Cardiac septum (tissue), 1 donor: ENCODE data around the gene STPG3. TPM values are rescaled to one million over a fixed set of nuclear protein-coding genes. Genes with fewer than 3 reads are reported as not detected.

Experiments
- DNase-seq: peaks from one replicate; pipeline ENCODE4 v3.0.0-alpha.2; 2020; ENCODE audit warnings: low spot score
- intact Hi-C: fragments of 100-400 bp; cut with DNase I; formaldehyde crosslinking; loops from one replicate; pipeline ENCODE4 v1.14.0; 2022
- total RNA-seq: library from RNA; stranded (reverse); fragmentation: NEBNext Ultra II Directional; extraction: Animal tissue kit (Norgen Biotek cat#: 25700); gene quantifications from one replicate; pipeline ENCODE4 v1.2.1, GENCODE V29; 2021
- donor health status: DM: no; HTN: no; CAD: no.

STPG3 gene
- total RNA-seq, 1 donor from 2014 or later, result not detected

DNA sequence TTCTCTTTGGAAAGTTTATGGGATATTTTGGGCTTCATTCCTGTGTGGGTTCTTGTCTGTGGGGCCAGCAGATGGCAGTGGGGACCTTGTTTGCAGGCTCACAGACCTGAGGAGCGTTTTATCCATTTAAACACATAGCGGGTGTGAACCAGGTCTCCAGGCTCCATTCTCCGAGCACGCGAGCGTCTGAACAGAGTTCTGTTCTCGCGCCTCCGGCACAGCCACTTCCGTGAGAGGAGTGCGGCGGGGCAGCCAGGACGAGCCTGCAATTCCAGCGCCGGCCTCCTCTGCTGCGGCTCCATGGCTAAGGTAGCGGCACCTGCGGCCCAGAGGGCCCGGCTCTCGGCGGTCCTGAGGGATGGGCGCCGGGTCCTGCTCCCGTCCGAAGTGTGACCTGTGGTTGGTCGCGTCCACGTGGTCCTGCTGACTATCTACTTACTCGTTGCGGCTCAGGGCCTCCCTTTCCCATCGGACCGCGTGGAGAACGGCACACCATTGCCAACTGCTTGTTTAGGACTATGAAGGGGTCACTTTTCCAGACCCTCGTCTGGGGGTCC, 43.7 kb downstream of the STPG3 start:
- intact Hi-C loops, result loop anchor here (2.0 kb wide), 1 partner anchor 112 kb away; no protein-coding TSS in a partner anchor
- no peak for DNase-seq

DNA sequence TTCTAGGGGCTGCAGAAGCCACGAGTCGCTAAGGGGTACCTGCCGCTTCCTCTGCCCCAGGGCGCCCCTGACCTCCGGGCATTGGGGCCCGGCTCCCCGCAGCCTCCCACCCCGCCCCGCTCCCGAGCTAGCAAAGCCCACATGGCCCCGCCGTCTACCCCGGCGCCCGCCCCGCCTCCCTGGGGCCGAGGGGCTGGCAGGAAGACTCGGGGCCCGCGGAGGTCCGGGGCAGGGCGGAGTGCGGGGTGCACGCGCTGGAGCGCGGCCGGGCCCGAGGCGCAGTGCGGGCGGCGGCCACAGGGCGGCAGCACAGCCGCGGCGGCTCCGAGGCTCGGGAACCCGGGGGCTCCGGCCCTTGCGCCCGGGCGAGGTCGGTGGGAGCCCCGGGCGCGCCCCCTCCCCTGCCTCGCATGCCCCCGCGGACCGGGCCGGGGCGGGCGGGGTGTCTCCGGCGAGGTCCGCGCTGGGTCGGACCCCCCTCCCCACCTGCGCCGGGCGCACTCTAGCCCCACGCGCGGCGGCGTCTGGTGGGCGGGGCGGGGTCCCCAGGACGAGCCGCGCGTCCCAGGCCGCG, 44.2 kb downstream of the STPG3 start:
- no peak for DNase-seq
- intact Hi-C loops, result loop anchor here (2.0 kb wide), 1 partner anchor 111 kb away; no protein-coding TSS in a partner anchor

DNA sequence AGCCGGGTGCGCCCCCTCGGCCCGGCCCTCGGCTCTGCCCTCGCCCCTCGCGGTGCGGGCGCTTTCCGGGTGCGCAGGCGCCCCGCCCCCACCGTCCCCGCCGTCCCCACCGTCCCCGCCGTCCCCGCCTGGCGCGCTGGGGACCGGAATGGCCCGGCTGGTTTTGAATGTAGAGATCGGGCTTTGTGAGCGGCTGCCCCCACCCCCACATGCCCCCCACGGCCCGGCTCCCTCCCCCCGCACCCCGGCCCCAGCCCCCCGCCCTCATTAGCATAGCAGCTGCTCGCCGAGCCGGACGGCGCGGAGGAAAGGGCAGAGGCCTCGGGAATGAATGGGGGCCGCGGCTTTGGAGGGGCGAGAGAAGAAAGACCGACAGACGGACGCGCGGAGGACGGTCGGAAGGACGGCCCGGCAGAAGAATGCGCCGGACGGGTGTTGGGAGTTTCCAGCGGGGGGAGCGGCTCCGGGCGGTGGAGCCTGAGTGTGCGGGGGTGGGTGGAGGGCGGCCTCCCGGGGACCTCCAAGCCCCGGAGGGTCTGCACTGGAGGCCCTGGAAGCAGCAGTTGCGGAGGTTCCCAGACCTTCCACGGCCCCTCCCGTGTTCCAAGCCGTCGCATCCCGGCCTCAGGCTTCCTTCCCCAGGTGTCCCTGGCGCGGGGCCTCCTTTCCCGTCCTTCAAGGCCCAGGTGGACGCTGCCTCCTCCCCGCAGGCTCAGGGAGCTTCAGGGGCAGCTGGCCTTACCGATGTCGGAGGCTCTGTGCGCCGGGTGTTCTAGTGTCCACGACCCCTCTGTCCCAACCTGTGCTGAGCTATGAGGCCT, 45.0 kb downstream of the STPG3 start:
- DNase-seq, result no peak
- intact Hi-C loops, result loop anchor here (2.0 kb wide), 1 partner anchor 111 kb away; no protein-coding TSS in a partner anchor

DNA sequence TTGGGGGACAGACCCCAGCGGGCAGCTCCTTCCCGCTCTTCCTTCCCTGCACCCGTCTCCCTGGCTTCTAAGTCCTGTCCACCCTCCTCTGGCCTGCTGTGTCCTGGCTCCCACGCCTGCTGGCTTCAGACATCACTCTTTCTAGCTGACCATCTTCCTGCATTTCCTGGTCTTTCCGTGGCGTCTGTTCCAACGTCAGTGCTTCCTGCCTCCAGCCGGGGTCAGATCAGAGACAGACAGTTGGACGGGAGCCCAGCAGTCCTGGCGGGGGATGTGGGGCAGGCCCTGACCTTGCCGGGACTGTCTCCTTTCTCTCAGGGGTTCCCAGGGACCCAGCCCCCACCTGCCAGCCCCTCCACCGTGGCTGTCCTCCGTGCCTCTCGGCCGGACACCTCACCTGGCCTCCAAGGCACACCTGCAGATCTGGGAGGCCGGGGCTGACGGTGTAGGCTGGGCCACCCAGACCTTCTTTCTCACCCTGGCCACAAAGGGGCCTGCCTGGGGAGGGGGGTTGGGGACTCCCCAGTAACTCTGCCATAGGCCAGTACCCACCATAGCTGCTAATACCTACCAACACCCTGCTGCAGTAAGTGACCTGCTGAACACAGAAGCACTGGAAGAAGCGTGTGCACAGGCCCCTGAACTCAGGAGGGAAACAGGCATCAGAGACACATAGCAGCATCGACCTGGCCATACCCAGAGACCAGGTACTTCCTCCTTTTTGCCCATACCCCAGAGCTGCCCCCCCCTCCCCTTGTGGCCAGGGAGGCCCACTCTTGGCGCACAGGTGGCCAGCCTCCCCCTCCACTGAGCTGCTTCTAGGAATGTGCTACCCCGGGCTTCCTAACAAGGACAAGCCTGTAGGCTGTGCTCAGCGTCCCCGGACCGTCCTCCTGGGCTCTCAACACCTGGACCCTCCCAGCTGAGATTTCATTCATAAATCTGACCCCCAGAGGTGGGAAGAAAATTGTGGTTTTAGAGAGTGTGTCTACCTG, 45.9 kb downstream of the STPG3 start:
- intact Hi-C loops, result no loop called here
- peak; percentile 88 for DNase-seq

DNA sequence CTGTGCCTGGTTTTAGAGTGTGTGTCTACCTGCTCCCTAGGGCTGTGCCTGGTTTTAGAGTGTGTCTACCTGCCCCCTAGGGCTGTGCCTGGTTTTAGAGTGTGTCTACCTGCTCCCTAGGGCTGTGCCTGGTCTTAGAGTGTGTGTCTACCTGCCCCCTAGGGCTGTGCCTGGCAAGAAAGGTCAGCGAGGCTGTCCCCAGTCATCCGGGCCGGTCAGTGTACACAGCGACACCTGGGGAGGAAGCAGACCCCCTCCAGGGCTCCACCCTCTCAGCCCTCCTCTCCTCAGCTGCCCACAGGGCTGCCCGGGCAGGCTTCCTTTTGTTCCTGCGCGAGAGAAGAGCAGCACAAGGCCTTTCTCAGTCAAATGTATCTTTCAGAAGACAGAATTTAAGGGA, 46.9 kb downstream of the STPG3 start:
- intact Hi-C loops, result no loop called here
- no peak for DNase-seq

DNA sequence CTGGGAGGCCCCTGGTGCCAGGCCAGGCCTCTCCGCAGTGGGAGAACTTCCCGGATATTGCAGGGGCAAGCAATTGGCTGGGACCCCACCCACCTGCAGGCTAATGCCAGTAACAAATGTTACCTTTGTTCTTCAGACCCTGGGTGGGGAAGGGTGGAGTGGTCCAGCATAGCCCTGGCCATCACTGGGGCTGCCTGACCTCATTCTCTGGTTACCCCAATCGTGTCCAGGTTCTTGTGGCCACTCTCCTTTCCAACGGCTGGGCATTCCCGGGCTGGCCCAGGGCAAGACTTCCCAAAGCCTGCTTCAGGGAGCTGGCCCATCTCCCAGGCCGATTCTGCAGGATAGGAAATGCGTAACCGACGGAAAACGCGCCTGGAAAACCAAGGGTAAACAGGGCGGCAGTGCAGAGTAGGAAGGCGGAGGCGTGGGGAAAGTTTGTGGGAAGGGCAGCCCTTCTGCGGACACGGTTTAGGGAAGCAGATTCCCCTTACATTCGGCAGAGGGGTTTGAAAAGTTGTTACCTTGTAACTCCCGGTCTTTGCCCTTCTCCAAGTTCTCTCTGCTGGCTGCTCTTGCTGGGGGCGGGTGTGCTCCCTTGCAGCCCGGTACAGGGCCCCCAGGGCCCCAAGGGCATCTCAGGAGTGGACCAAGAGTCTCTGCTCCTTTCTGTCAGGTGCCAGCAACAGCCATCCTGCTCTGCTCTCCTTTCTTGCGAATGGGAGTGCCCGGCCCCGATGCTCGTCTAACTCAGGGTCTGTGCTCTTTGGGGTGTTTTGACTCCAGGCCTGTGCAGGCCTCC, 47.5 kb downstream of the STPG3 start:
- DNase-seq, result no peak
- intact Hi-C loops, result no loop called here

DNA sequence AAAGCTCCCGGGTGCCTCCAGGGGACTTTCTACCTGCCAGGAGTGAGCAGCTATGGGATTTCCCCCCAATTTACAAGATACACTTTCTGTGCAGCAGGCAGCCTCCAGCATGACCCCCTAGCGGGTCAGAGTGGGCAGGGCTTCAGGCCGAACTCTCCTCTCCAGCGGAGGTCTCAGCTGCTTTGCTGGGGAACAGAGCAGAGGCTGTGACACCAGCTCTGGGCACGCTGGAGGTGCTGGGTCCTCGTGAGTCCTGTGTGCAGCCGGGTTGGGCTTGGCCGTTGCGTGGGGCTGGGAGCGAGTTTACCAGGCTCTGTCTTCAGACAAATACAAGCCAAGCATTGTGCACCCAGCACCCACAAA, 48.1 kb downstream of the STPG3 start:
- intact Hi-C loops, result no loop called here
- no peak for DNase-seq

DNA sequence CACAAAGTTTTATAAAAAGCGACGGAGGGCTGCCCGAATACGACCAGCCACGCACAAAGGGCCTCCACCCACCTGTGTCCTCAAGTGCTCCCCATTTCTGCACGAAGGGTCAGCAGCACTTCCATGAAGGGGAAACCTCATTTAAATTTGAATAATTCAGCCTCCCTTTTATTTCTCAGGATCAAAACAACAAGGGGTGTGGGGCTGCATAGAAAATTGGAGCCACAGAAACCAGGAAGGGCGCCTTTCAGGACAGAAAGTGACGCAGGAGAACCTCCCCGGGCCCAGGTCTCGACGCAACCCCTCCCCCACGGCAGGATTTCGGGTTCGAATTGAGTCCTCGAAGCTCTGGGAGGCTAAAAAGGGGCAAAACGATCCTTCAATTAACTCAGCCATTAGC, 48.9 kb downstream of the STPG3 start:
- intact Hi-C loops, result no loop called here

DNA sequence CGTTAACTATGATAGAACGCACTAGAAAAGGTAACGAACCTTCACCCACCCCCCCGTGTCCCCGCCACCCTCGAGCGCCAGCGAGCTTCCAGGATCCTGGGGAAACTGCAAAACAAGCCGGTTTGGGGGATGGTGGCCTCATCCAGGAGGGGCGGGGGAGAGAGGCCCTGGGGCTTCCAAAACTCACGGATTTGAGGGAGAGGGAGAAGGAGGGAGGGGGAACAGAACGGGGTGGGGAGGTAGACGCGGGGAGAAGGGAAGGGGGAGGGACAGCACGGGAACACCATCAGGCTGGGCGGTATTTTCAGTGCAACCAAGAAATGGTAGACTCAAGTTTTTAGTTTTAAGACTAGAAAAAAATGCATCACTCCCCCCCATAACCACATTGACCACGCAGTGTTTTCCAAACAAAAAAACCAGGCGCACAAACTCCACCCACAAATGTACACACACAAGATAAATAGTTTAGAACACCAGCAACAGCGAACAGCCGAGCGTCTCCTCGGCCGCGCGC, 49.5 kb downstream of the STPG3 start:
- intact Hi-C loops, result no loop called here
- DNase-seq, result no peak

More for the DNA sequence above, 48.9 kb downstream of the STPG3 start:
- DNase-seq, result no peak

DNA sequence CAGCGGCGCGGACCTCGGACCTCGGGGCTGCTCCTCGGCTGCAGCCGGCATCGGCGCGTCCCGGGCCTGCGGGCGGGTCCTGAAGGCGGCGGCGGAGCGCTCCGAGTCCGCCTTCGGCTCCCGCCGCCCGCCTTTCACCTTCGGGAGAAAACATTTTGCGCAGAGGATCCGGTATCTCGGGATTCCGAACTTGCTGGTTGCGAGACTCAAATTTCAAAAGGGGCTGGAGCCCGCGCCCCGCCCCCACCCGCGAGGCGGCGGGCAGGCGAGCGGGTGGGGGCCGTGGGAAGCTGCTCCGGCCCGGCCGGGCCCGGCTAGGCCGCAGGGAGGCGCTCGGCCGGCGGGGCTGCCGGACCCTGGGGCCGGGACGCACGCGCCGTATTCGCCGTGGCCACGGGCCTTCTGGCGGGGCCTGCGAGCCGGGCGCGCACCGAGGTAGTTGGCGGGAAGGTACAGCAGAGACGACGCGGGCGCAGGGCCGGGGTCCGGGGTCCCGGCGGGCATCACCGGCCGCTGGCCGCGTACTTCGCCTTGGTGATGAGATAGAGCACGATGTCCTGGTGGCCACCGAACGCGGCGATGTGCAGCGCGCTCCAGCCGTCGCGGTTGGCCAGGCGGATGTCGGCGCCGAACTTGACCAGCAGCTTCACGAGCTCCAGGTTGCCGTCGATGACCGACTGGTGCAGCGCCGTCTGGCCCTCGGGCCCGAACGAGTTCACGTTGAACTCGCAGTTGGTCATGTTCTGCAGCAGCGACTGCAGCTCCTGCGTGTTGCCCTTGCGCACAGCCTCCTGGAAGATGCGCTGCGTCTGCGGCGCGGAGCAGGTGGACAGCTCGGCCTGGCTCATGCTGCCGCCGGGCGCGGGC, 50.2 kb downstream of the STPG3 start:
- intact Hi-C loops, result no loop called here
- no peak for DNase-seq

DNA sequence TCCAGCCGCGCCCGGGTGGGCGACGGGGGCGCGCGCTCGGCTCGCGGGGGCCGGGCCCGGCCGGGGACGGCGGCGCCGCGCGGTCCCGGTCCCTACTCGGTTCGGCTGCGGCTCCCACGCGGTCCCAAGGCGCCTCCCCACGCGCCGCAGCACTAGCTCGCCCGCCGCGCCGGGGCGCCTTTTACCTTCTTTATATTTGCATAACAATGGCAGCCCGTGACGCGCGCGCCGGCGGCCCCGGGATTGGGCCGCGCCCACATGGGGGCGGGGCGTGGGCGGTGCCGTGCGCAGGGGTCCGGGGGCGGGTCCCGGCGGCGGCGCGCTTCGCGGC, 51.0 kb downstream of the STPG3 start, which contains the start of gene NRARP:
NRARP (minus strand) TSS at position 154 of the 331 bp plus-strand sequence. CDS start 343 bp downstream, outside the sequence.
- DNase-seq, result peak; percentile 93
- intact Hi-C loops, result no loop called here

DNA sequence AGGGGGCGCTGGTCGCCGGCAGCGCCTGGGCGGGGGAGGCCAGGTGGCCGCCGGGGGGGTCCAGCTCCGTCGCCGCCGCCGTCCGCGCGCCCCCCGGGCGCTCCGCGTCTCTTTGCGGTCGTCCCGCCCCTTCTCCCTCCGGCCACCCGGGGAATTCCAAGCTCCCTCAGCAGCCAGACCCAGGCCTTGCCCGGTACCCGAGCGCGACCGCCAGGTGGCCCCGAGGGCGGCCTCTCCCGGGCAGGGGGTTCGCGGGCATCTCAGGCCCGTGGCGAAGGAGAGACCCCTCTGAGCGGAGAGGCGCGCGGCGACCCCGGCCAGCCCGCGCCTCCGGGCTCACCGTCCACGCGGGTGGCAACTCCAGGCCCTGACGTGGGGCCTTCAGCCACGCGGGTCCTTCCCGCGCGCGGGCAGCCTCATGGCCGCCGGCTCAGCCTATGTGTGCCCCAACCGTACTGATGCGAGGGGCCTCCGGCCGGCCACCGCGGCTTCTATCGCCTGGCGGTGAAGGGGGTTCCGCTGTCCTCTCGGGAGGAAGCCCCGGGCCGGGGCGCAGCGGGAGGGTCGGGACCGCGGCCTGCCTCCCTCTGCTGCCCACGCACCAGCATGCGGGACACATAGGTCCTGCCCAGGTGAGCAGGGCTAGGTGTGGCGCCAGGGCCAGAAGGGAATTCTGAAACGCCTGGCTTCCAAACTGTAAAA, 51.5 kb downstream of the STPG3 start:
- no peak for DNase-seq
- intact Hi-C loops, result no loop called here

Other genes with a start within 250 kb of the STPG3 start
- gene ABCA2, start 223.0 kb upstream of the STPG3 start, total RNA-seq, result 41.5 TPM
- gene FUT7, start 219.2 kb upstream of the STPG3 start, total RNA-seq, result 0.22 TPM
- gene NPDC1, start 205.1 kb upstream of the STPG3 start, total RNA-seq, result 96.4 TPM
- 0.92 TPM for gene ENTPD2, start 197.2 kb upstream of the STPG3 start, total RNA-seq
- gene SAPCD2, start 180.7 kb upstream of the STPG3 start, total RNA-seq, result 0.11 TPM
- 6.5 TPM for gene UAP1L1, start 173.8 kb upstream of the STPG3 start, total RNA-seq
- 27.2 TPM for gene MAN1B1, start 164.3 kb upstream of the STPG3 start, total RNA-seq
- gene DPP7, start 136.6 kb upstream of the STPG3 start, total RNA-seq, result 150 TPM
- gene GRIN1, start 112.1 kb upstream of the STPG3 start, total RNA-seq, result not detected
- gene LRRC26, start 81.2 kb upstream of the STPG3 start, total RNA-seq, result not detected
- not detected for gene TMEM210, start 79.2 kb upstream of the STPG3 start, total RNA-seq
- 32.5 TPM for gene ANAPC2, start 62.7 kb upstream of the STPG3 start, total RNA-seq
- gene SSNA1, start 62.6 kb upstream of the STPG3 start, total RNA-seq, result 59.5 TPM
- 13.5 TPM for gene TPRN, start 50.5 kb upstream of the STPG3 start, total RNA-seq
- gene TMEM203, start 45.6 kb upstream of the STPG3 start, total RNA-seq, result 40.6 TPM
- gene NDOR1, start 45.6 kb upstream of the STPG3 start, total RNA-seq, result 8.0 TPM
- 22.2 TPM for gene RNF208, start 29.0 kb upstream of the STPG3 start, total RNA-seq
- gene CYSRT1, start 26.1 kb upstream of the STPG3 start, total RNA-seq, result not detected
- not detected for gene RNF224, start 23.8 kb upstream of the STPG3 start, total RNA-seq
- not detected for gene SLC34A3, start 20.4 kb upstream of the STPG3 start, total RNA-seq
- gene TUBB4B, start 10.0 kb upstream of the STPG3 start, total RNA-seq, result 304 TPM
- 37.2 TPM for gene NELFB, start 4.0 kb downstream of the STPG3 start, total RNA-seq
- gene TOR4A, start 26.4 kb downstream of the STPG3 start, total RNA-seq, result 13.9 TPM
- gene NRARP, start 51.0 kb downstream of the STPG3 start, total RNA-seq, result 11.7 TPM
- gene EXD3, start 171.9 kb downstream of the STPG3 start, total RNA-seq, result 11.3 TPM
- gene NOXA1, start 172.1 kb downstream of the STPG3 start, total RNA-seq, result 3.3 TPM
- gene ENTPD8, start 190.1 kb downstream of the STPG3 start, total RNA-seq, result not detected
- 12.2 TPM for gene NSMF, start 208.0 kb downstream of the STPG3 start, total RNA-seq